Measurements from ENCODE around the gene PPP4C. TPM values are rescaled to one million over a fixed set of nuclear protein-coding genes. Genes with fewer than 3 reads are reported as not detected.

Gene PPP4C
- total RNA-seq, 3 donors from 2014 or later, result 47.7 to 55.1 (median 51.7) TPM

DNA sequence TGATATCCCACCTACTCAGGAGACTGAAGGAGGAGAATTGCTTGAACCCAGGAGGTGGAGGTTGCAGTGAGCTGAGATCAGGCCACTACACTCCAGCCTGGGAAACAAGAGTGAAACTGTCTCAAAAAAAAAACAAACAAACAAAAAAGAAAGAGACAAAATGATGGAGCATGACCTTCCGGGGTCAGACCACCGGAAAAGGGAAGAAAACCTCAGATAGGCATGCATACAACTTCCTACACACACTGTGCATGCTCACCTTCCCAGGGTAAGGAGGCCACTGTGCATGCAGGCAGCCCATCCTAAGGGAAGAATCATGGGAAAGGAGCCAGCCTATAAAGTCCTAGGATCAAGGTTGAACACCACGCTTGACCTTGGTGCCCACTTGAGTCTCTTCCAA lies 56.8 kb downstream of the PPP4C start:
- TF ChIP-seq POLR2A (IDR thresholded peaks at IDR 0.05) (no peak), POLR2AphosphoS5 (IDR thresholded peaks at IDR 0.05) (no peak)
- TF ChIP-seq, protein P1, sequence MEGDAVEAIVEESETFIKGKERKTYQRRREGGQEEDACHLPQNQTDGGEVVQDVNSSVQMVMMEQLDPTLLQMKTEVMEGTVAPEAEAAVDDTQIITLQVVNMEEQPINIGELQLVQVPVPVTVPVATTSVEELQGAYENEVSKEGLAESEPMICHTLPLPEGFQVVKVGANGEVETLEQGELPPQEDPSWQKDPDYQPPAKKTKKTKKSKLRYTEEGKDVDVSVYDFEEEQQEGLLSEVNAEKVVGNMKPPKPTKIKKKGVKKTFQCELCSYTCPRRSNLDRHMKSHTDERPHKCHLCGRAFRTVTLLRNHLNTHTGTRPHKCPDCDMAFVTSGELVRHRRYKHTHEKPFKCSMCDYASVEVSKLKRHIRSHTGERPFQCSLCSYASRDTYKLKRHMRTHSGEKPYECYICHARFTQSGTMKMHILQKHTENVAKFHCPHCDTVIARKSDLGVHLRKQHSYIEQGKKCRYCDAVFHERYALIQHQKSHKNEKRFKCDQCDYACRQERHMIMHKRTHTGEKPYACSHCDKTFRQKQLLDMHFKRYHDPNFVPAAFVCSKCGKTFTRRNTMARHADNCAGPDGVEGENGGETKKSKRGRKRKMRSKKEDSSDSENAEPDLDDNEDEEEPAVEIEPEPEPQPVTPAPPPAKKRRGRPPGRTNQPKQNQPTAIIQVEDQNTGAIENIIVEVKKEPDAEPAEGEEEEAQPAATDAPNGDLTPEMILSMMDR (IDR thresholded peaks at IDR 0.05), result no peak
- Histone ChIP-seq H3K4me1 (no peaks in the 10 kb centered on the region), H3K9me3 (no peaks in the 10 kb centered on the region), H3K4me3 (no peak overlapping the region), H3K36me3 (no peaks in the 10 kb centered on the region), H3K27ac (no peak overlapping the region), H3K27me3 (no peaks in the 10 kb centered on the region)
- DNase-seq (ENCODE audit: low spot score in 2 of 2), result no peak
- intact Hi-C loops (cut with DNase I; ENCODE audit: low total_unique reads), result no loop called here

Other genes with a start within 250 kb of the PPP4C start
- gene CDIPT, start 212.8 kb upstream of the PPP4C start, total RNA-seq, result 100 to 1,000 TPM; 102 to 119 (median 117) TPM
- 1 to 10 TPM in 2 of 3 donors, under 1 TPM in 1; 0.16 to 7.2 (median 5.0) TPM for gene SEZ6L2, start 176.4 kb upstream of the PPP4C start, total RNA-seq
- gene ASPHD1, start 175.5 kb upstream of the PPP4C start, total RNA-seq, result 1 to 10 TPM in 2 of 3 donors, not detected in 1; 1.3 to 2.5 TPM
- gene KCTD13, start 149.8 kb upstream of the PPP4C start, total RNA-seq, result 10 to 100 TPM; 14.3 to 20.5 (median 18.7) TPM
- 100 to 1,000 TPM; 111 to 135 (median 128) TPM for gene TMEM219, start 113.9 kb upstream of the PPP4C start, total RNA-seq
- gene TAOK2, start 102.1 kb upstream of the PPP4C start, total RNA-seq, result 10 to 100 TPM; 31.8 to 51.1 (median 37.3) TPM
- 10 to 100 TPM; 10.5 to 18.2 (median 15.5) TPM for gene HIRIP3, start 80.4 kb upstream of the PPP4C start, total RNA-seq
- gene INO80E, start 79.8 kb upstream of the PPP4C start, total RNA-seq, result 10 to 100 TPM; 31.8 to 39.7 (median 38.6) TPM
- gene DOC2A, start 65.0 kb upstream of the PPP4C start, total RNA-seq, result 1 to 10 TPM in 2 of 3 donors, under 1 TPM in 1; 0.48 to 4.5 (median 2.3) TPM
- gene C16orf92, start 52.8 kb upstream of the PPP4C start, total RNA-seq, result not detected
- gene TLCD3B, start 44.7 kb upstream of the PPP4C start, total RNA-seq, result under 1 TPM in 1 of 3 donors, not detected in 2; 0.29 TPM
- 100 to 1,000 TPM; 479 to 672 (median 540) TPM for gene ALDOA, start 10.2 kb upstream of the PPP4C start, total RNA-seq
- gene TBX6, start 15.9 kb downstream of the PPP4C start, total RNA-seq, result under 1 TPM; 0.73 to 0.98 (median 0.80) TPM
- gene YPEL3, start 20.2 kb downstream of the PPP4C start, total RNA-seq, result 100 to 1,000 TPM; 106 to 143 (median 114) TPM
- 1 to 10 TPM; 1.6 to 7.3 (median 2.0) TPM for gene GDPD3, start 37.5 kb downstream of the PPP4C start, total RNA-seq
- 10 to 100 TPM; 46.5 to 82.1 (median 67.5) TPM for gene MAPK3, start 47.2 kb downstream of the PPP4C start, total RNA-seq
- 10 to 100 TPM; 24.4 to 30.9 (median 24.9) TPM for gene CORO1A, start 107.6 kb downstream of the PPP4C start, total RNA-seq
- gene BOLA2B, start 117.7 kb downstream of the PPP4C start, total RNA-seq, result 100 to 1,000 TPM; 125 to 267 (median 258) TPM
- gene SLX1A, start 117.9 kb downstream of the PPP4C start, total RNA-seq, result 10 to 100 TPM; 27.4 to 59.0 (median 34.7) TPM
- gene SULT1A3, start 123.3 kb downstream of the PPP4C start, total RNA-seq, result 10 to 100 TPM; 12.3 to 27.0 (median 15.7) TPM
- 10 to 100 TPM in 2 of 3 donors, 1 to 10 TPM in 1; 5.9 to 14.0 (median 10.2) TPM for gene NPIPB13, start 172.5 kb downstream of the PPP4C start, total RNA-seq